K562 (cell line): ENCODE results near the gene ATG13. TPM values are rescaled to one million over a fixed set of nuclear protein-coding genes. Genes with fewer than 3 reads are reported as not detected.
A peak's percentile ranks its signal among the peaks of the same experiment; 100 is the strongest.

Experiments
- ATF1 ChIP-seq, 2 experiments: fragments of 450-650 bp in 1 of 2; IDR thresholded peaks; 2 replicates each; pipeline ENCODE4 v1.6.1; 2016; ENCODE audit warnings: missing compliant biosample characterization in 1 of 2, missing genetic modification characterization in 1 of 2
- FOXJ3 ChIP-seq: sonication (generic); formaldehyde crosslinking; IDR thresholded peaks from 2 replicates; pipeline ENCODE4 v1.4.0; 2020; ENCODE audit warnings: mild to moderate bottlenecking, missing genetic modification reagents
- HIVEP1 ChIP-seq: fragments of 250-450 bp; sonication (Bioruptor Pico); IDR thresholded peaks from 2 replicates; pipeline ENCODE4 v1.4.0; 2020; ENCODE audit warnings: mild to moderate bottlenecking
- HMGN3 ChIP-seq: IDR thresholded peaks from 2 replicates; pipeline ENCODE4 v1.6.1; 2011; ENCODE audit warnings: borderline replicate concordance, low read depth, mild to moderate bottlenecking, mixed read lengths, low read length; ENCODE audit not compliant: insufficient read length; ENCODE audit errors: extremely low read depth
- HSF4 ChIP-seq: fragments of 250-450 bp; sonication (Bioruptor Pico); IDR thresholded peaks from 2 replicates; pipeline ENCODE4 v2.1.2; 2022; ENCODE audit warnings: mild to moderate bottlenecking, moderate library complexity, borderline replicate concordance
- IRF2 ChIP-seq: sonication (generic); formaldehyde crosslinking; IDR thresholded peaks from 2 replicates; pipeline ENCODE4 v1.8.1; 2022; ENCODE audit warnings: mild to moderate bottlenecking, missing genetic modification reagents
- L3MBTL2 ChIP-seq: fragments of 450-650 bp; IDR thresholded peaks from 2 replicates; pipeline ENCODE4 v1.6.1; 2016; ENCODE audit warnings: mild to moderate bottlenecking, moderate library complexity
- MTA3 ChIP-seq: fragments of 450-650 bp; formaldehyde crosslinking; IDR thresholded peaks from 2 replicates; pipeline ENCODE4 v1.6.1; 2017; ENCODE audit warnings: mild to moderate bottlenecking, borderline replicate concordance
- NEUROD1 ChIP-seq: fragments of 150-350 bp; IDR thresholded peaks from 2 replicates; pipeline ENCODE4 v1.6.1; 2014; ENCODE audit warnings: borderline replicate concordance, low read length, low read depth; ENCODE audit not compliant: partially characterized antibody
- PRPF4 ChIP-seq: fragments of 200-400 bp; formaldehyde crosslinking; IDR thresholded peaks from one replicate; pipeline ENCODE4 v1.6.1; 2017; ENCODE audit warnings: low read length, low read depth, mild to moderate bottlenecking; ENCODE audit not compliant: insufficient read depth, poor library complexity, severe bottlenecking
- RBBP5 ChIP-seq: fragments of 200-600 bp; sonication (generic); IDR thresholded peaks from 2 replicates; pipeline ENCODE4 v1.6.1; 2012; ENCODE audit warnings: borderline replicate concordance, mild to moderate bottlenecking, low read length, control low read depth, inconsistent platforms; ENCODE audit not compliant: insufficient read depth, poor library complexity, severe bottlenecking
- RHOXF2B ChIP-seq: fragments of 250-450 bp; sonication (Bioruptor Pico); conservative IDR thresholded peaks from 2 replicates; pipeline ENCODE4 v1.5.1; 2021
- SIX5 ChIP-seq, 2 experiments: IDR thresholded peaks; 2 replicates each; pipeline ENCODE4 v1.6.1; 2011; ENCODE audit warnings: low read length in 2 of 2, borderline replicate concordance in 1 of 2, low read depth in 1 of 2, mild to moderate bottlenecking in 1 of 2, moderate library complexity in 1 of 2; ENCODE audit not compliant: insufficient read depth in 1 of 2
- SRSF3 ChIP-seq: fragments of 200-400 bp; formaldehyde crosslinking; IDR thresholded peaks from 2 replicates; pipeline ENCODE4 v1.6.1; 2016; ENCODE audit warnings: mild to moderate bottlenecking, low read length, moderate library complexity; ENCODE audit not compliant: insufficient read depth
- SRSF7 ChIP-seq: fragments of 200-400 bp; formaldehyde crosslinking; optimal IDR thresholded peaks from 2 replicates; pipeline ENCODE3; 2017; ENCODE audit warnings: mild to moderate bottlenecking, low read depth, low read length
- TAF1 ChIP-seq: IDR thresholded peaks from 2 replicates; pipeline ENCODE4 v1.6.1; 2011; ENCODE audit warnings: mild to moderate bottlenecking, low read length, moderate library complexity; ENCODE audit not compliant: insufficient read depth, control insufficient read depth, severe bottlenecking; ENCODE audit errors: extremely low read depth
- TCF7 ChIP-seq: sonication (generic); IDR thresholded peaks from 2 replicates; pipeline ENCODE4 v1.6.1; 2016; ENCODE audit warnings: antibody characterized with exemption, borderline replicate concordance
- ZNF717 ChIP-seq: fragments of 250-450 bp; sonication (Bioruptor Pico); IDR thresholded peaks from 2 replicates; pipeline ENCODE4 v1.5.0; 2021
- ZNF75A ChIP-seq: fragments of 450-650 bp; formaldehyde crosslinking; IDR thresholded peaks from 2 replicates; pipeline ENCODE4 v1.4.0; 2020; ENCODE audit warnings: mild to moderate bottlenecking
- polyA plus RNA-seq, 8 experiments: library from polyadenylated mRNA; depleted of rRNA in 4 of 8; stranded (reverse) in 5 of 8; unstranded in 3 of 8; fragments of >200 nt; fragmentation: Nextera tagmentation in 2 of 8; fragmentation: Illumina TruSeq in 1 of 8; extraction: Ambion mirVana in 2 of 8; extraction: Trizol in 1 of 8; gene quantifications; 2 replicates each; pipeline versions ENCODE4 v1.2.1 to v1.2.3, GENCODE V29; 2011 to 2014; ENCODE audit warnings: inconsistent platforms in 1 of 8, missing spikeins in 1 of 8
- total RNA-seq, 7 experiments: library from RNA; depleted of rRNA in 6 of 7; stranded (reverse); fragments of >200 nt in 6 of 7; fragmentation: Illumina TruSeq in 2 of 7; extraction: Trizol in 2 of 7; gene quantifications; 2 replicates each; pipeline versions ENCODE4 v1.2.1 to v1.2.3, GENCODE V29; 2011 to 2021; ENCODE audit warnings: low replicate concordance in 1 of 7
- TF ChIP-seq, protein P1 (sequence below): sonication (generic); formaldehyde crosslinking; IDR thresholded peaks from 2 replicates; pipeline ENCODE4 v1.8.0; 2022; ENCODE audit warnings: missing genetic modification reagents, mild to moderate bottlenecking, borderline replicate concordance
- TF ChIP-seq, protein P2 (sequence below): fragments of 450-650 bp; formaldehyde crosslinking; IDR thresholded peaks from 2 replicates; pipeline ENCODE4 v1.4.0; 2022; ENCODE audit warnings: missing genetic modification characterization

Gene ATG13
- total and polyA plus RNA-seq, 9 of the 15 experiments (the other 6 are each of a cell fraction or from before 2014, with no cell fraction given) = 13.1 to 61.5 (median 36.5) TPM

DNA sequence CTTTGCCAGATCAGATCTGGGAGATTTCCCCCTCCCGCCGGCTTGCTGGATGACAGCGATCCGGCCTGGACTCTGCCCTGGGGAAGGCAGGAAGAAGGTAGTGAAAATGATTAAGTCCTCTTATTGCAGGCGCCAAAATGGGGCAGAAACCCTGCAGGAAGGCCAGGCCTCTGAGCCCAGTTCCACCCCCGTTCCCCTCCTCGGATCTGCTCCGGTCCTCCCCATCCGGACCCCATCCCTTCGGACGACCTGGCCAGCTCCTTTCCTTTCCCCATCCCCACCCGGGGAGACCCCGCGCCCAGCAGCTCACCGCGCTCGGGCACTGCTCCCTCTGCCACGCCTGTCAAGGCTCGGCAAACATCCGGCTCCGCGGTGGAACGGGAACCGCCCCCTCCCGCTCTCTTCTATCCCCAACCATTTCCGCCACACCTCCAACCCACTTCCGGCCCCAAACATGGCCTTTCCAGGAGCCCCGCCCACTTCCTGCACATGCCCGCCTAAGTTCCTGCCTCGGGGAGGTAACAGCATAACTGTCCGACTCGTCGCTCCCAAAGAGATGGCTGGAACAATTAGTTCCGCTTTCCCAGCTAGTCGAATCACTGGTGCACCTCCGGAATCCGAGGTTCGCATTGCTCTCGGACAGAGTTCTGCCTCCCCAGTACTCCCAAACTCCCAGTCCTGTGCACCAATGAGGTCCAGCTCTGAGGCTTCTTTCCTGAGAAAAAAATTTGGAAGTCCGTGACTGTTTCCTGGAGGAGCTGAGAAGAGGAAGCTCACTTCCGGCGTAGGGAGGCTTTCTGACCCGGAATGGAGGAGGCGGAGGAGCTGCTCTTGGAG is 83.1 kb downstream of the ATG13 start, which contains the start of the genes ARHGAP1 and ZNF408 (continued):
- TF ChIP-seq NEUROD1 = peak; percentile 37
- peak; percentile 64; the same call in 1 of the 2 replicates for TF ChIP-seq ZNF75A (CRISPR knock-in tag)
- 0 out of 2 replicates have a peak, but pooled peaks have one; percentile 14 for TF ChIP-seq ATF1 (CRISPR knock-in tag; IDR thresholded peaks at IDR 0.05)
- TF ChIP-seq ATF1 (tag; IDR thresholded peaks at IDR 0.05) = peak; percentile 95
- TF ChIP-seq SIX5 (IDR thresholded peaks at IDR 0.05; ENCODE audit: borderline replicate concordance in 1 of 2, insufficient read depth in 1 of 2, low read depth in 1 of 2, low read length in 2 of 2) = peak; percentile 30 to 56; a peak in 3 of 4 replicates
- TF ChIP-seq MTA3 = peak; percentile 91; the same call in 1 of the 2 replicates
- TF ChIP-seq L3MBTL2 = peak; percentile 80
- TF ChIP-seq PRPF4 = no peak
- TF ChIP-seq RBBP5 = peak; percentile 60
- TF ChIP-seq, protein P1, sequence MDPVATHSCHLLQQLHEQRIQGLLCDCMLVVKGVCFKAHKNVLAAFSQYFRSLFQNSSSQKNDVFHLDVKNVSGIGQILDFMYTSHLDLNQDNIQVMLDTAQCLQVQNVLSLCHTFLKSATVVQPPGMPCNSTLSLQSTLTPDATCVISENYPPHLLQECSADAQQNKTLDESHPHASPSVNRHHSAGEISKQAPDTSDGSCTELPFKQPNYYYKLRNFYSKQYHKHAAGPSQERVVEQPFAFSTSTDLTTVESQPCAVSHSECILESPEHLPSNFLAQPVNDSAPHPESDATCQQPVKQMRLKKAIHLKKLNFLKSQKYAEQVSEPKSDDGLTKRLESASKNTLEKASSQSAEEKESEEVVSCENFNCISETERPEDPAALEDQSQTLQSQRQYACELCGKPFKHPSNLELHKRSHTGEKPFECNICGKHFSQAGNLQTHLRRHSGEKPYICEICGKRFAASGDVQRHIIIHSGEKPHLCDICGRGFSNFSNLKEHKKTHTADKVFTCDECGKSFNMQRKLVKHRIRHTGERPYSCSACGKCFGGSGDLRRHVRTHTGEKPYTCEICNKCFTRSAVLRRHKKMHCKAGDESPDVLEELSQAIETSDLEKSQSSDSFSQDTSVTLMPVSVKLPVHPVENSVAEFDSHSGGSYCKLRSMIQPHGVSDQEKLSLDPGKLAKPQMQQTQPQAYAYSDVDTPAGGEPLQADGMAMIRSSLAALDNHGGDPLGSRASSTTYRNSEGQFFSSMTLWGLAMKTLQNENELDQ = no peak
- peak; percentile 77 for TF ChIP-seq TAF1
- no peak for TF ChIP-seq HSF4 (CRISPR knock-in tag)
- peak; percentile 39 for TF ChIP-seq HMGN3
- TF ChIP-seq RHOXF2B = no peak
- no peak for TF ChIP-seq IRF2 (CRISPR knock-in tag)
- 0 out of 2 replicates have a peak, but pooled peaks have one; percentile 27 for TF ChIP-seq TCF7
- peak; percentile 42; the same call in 1 of the 2 replicates for TF ChIP-seq HIVEP1 (CRISPR knock-in tag)
- no peak for TF ChIP-seq SRSF7
- no peak for TF ChIP-seq ZNF717 (CRISPR knock-in tag)
- TF ChIP-seq, protein P2, sequence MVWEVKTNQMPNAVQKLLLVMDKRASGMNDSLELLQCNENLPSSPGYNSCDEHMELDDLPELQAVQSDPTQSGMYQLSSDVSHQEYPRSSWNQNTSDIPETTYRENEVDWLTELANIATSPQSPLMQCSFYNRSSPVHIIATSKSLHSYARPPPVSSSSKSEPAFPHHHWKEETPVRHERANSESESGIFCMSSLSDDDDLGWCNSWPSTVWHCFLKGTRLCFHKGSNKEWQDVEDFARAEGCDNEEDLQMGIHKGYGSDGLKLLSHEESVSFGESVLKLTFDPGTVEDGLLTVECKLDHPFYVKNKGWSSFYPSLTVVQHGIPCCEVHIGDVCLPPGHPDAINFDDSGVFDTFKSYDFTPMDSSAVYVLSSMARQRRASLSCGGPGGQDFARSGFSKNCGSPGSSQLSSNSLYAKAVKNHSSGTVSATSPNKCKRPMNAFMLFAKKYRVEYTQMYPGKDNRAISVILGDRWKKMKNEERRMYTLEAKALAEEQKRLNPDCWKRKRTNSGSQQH (CRISPR knock-in tag) = peak; percentile 23; the same call in 1 of the 2 replicates
- no peak for TF ChIP-seq SRSF3
- no peak for TF ChIP-seq FOXJ3 (CRISPR knock-in tag)
